GM19351 (cell line): ENCODE data around the gene TMEM94.
"Not testable (repeated sequence)": the region's sequence is repeated elsewhere in the genome, so short reads cannot be mapped to it uniquely, and the experiment has no call there.

ENCODE experiments used
- ATAC-seq: cut with Tn5 transposase; IDR thresholded peaks from one replicate; pipeline ENCODE4 v1.9.1; 2021; ENCODE audit warnings: mild to moderate bottlenecking, moderate library complexity; ENCODE audit not compliant: unreplicated experiment

TMEM94 gene

DNA sequence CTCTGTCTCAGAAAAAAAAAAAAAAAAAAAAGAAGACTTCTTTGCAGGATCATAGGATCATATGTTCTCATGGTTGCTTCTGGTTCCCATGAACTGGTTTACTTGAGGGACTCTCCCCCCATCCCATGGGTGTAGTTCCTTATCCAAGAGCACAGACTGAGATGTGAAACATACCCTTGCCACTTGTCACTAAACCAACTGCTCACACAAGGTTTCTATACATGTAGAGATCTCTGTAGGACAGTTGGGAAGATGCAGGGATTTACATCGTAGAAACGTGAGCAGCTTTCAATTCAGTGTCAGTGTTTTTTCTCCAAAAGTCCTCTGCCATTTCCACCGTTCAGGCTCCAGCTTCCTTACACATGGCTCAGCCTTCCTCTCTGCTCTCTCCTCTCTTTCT lies 11.1 kb upstream of the TMEM94 start:
- no peak for ATAC-seq

DNA sequence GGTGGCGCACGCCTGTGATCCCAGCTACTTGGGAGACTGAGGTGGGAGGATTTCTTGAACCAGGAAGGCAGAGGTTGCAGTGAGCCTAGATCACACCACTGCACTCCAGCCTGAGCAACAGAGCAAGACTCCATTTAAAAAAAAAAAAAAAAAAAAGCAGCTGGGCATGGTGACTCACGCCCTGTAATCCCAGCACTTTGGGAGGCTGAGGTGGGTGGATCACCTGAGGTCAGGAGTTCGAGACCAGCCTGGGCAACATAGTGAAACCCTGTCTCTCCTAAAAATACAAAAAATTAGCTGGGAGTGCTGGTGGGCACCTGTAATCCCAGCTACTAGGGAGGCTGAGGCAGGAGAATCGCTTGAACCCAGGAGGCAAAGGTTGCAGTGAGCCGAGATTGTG lies 10.5 kb upstream of the TMEM94 start:
- not testable (repeated sequence) for ATAC-seq

- ATAC-seq, result no peak
Measured at GRCh38 chr17:75447951-75448856, 8.2 kb upstream of the TMEM94 start.

GRCh38 chr17:75450270-75450669 lies 6.2 kb upstream of the TMEM94 start:
- no peak for ATAC-seq

- ATAC-seq, result no peak
Measured at GRCh38 chr17:75454193-75454592, 2.2 kb upstream of the TMEM94 start.

DNA sequence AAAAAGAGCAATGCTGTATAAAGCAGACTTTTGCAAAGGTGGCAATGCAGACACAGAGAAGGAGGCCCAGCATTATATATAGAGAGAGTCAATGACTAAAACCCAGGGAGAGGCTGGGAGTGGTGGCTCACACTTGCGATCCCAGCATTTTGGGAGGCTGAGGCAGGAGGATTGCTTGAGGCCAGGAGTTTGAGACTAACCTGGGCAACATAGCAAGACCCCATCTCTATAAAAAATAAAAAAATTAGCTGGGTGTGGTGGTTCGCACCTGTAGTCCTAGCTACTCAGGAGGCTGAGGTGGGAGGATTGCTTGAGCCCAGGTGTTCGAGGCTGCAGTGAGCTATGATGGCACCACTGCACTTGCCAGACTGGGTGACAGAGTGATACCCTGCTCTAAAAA lies 1.8 kb upstream of the TMEM94 start:
- ATAC-seq, result not testable (repeated sequence)

DNA sequence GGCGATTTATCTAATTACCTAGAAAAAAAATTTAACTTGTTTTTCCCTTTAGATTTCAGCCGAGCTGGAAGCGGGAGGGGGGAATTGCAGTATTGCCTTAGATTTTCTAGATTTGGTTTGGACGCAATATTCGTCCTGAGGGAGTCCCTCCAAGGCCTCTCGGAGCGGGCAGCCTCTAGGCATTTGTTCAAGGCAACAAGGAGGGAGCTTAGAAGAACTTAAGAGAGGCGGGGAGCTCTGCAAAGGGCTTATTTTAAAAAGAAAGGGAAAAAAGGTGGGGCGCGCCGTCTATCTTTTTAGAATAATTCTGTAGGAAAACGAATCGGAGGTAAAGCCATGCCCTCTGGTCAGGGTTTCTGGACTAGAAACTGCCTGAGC lies 407 bp upstream of the TMEM94 start:
- ATAC-seq, result peak; percentile 18

DNA sequence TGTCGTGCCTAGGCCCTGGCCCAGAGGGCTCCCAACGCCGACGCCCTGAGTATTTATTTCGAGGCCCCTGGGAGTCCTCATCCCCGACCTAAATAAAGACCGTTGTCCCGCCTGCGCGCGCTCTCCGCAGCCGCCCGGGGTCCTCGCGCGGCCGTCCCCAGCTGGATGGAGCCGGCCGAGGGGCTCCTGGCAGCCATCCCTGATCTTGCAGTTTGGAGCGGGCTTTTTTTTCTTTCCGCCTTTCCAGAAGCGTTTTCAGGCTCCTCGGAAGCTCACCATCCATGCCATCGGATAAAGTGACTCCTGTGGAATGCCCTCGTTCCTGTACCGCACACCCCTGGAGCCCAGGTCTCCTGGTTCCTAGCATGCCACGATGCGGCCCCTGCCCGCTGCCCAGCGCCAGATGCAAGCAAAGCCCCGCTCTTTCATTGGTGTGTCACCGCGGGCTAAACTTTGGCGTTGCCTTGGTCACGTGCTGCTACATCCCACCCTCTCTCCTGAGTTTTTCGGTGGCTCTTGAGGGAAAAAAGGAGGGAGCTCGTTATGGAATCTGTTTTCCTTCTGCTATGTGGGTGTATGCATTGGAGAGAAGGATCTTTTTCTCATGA lies 716 bp downstream of the TMEM94 start:
- ATAC-seq, result no peak

GRCh38 chr17:75459246-75459589 lies 2.8 kb downstream of the TMEM94 start:
- ATAC-seq, result no peak

- ATAC-seq, result no peak
Measured at GRCh38 chr17:75459590-75460267, 3.3 kb downstream of the TMEM94 start.

GRCh38 chr17:75460295-75460694 lies 3.9 kb downstream of the TMEM94 start:
- ATAC-seq, result no peak

GRCh38 chr17:75463603-75464002 lies 7.2 kb downstream of the TMEM94 start:
- no peak for ATAC-seq

GRCh38 chr17:75465039-75465438 lies 8.6 kb downstream of the TMEM94 start:
- no peak for ATAC-seq

DNA sequence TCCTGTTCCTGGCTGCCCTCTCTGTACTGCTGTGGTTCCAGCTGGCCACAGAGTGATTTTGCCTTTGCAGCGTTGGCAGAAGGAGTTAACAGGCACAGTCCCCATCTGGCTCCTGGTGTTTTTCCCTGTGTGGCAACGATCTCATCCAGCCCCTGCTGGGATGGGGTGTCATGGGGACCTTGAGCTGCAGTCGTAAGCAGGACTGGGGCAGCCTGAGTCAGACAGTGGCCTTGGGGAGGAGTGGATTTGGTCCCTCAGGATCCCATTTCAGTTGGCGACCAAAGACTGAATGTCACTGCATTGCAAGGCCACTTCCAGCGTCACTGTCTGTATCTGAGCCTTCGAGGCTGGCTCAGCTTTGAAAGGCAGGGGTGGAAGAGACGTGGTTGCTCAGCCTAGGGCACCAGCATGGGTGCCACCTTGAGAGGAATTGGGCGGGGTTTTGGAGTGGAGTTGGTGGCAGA lies 11.9 kb downstream of the TMEM94 start:
- no peak for ATAC-seq

GRCh38 chr17:75468779-75469373 lies 12.4 kb downstream of the TMEM94 start:
- no peak for ATAC-seq

- ATAC-seq, result no peak
Measured at GRCh38 chr17:75471207-75471606, 14.8 kb downstream of the TMEM94 start.

GRCh38 chr17:75472119-75472518 lies 15.7 kb downstream of the TMEM94 start:
- ATAC-seq, result no peak

DNA sequence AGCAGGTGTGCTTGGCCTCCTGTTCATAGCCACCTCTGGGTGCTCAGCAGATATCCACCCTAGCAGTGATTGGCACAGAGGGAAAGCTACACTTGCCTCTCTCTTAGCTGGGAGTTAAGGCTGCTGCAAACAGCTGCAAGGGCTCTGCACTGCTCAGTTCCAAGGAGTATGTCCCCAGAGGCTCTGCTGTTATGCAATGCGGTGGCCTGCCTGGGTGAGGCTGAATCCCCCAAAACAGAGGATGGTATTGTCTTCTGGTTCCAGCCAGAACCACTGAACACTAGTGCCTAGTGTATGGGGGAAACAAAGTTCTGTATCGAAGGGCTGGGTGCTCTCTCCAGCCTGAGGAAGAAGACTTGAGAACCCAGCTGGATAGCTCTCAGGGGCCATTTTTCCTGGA lies 16.8 kb downstream of the TMEM94 start:
- ATAC-seq, result no peak

- ATAC-seq, result no peak
Measured at GRCh38 chr17:75474736-75475135, 18.3 kb downstream of the TMEM94 start.

GRCh38 chr17:75475144-75475835 lies 18.9 kb downstream of the TMEM94 start:
- no peak for ATAC-seq

GRCh38 chr17:75475851-75476250 lies 19.4 kb downstream of the TMEM94 start:
- ATAC-seq, result no peak
